Stimulated activated CD4-positive, alpha-beta T cell treated with anti-CD3 and anti-CD28 coated beads, Interleukin-4, amount 100 ng/mL, for 1 hour (primary cell): ENCODE measurements around the gene ATXN1.

Experiments
- DNase-seq: peaks from one replicate; pipeline ENCODE4 v3.0.0-alpha.2; 2020

Gene ATXN1

DNA sequence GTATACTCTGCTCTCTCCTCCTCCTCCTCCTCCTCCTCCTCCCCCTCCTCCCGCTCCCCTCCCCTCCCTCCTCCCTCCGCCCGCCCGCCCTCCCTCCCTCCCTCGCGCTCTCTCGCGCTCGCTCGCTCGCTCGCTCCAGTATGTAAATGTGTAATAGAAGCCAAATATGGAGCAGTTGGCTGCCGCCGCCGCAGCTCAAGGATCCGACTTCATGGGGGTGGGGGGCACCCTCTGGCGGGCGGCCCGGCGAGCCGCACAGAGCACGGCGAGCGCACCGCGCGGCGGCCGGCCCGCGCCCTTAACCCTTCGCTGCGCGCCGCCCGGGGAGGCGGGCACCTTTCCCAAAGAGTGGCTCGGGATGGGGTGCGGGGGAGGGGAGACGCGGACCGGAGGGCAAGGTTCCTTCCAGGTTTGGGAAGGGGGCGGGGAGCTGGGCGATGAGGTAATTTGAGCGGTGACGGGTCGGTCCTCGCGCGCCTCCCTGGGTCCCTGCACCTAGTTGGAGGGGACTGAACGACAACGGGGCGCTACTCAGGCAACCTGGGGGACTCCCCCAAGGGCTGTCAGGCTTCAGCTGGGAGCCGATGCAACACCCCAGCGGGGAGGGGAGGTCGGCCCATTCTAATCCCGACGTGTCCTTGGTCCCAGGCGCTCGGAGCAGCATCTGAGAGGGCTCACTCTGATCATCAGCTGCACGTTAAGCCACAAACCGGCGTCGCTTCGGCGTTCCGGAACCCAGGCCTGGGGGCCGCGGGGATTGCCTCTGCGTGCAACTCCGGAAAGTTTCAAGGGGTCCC is 409 bp upstream of the ATXN1 start:
- DNase-seq = peak; percentile 81

DNA sequence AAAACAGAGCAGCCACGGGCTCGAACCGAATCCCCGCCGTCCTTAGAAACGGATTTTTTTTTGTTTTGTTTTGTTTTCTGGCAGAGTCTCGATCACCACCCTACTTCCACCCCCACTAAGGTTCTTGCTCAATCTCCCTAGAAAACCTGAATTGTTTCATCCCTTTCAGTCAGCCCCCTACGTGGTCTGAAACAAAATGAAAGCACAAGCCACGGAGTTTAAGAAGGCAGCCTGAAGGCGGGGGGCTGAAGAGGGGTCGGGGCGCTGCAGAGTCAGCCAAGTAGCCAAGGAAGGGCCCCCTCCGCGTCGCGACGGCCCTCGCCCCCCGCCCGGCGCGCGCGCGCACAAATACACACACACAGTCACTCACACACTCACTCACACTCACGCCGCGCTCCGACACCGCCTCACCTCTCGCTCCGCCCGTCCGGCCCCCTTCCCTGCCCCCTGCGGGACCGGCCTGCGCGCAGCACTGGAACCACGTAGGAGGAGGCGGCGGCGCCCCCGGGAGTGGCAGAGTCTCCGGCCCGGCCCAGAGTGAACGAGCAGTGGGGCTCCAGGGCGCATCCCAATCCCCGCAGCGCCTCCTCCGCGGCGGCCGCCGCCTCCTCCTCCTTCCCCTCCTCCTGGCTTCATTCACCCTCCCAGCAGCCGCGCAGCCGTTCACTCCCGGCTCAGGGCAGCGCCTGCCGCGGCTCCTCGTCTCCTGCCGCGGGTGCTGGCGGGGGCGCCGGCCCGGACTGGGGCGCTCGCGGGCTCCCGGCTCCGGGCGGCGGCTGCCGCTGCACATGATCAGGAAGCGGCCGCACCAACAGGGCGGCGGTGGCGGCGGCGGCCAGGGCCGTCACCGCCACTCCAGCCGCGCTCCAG is 1.4 kb downstream of the ATXN1 start:
- peak; percentile 79 for DNase-seq

DNA sequence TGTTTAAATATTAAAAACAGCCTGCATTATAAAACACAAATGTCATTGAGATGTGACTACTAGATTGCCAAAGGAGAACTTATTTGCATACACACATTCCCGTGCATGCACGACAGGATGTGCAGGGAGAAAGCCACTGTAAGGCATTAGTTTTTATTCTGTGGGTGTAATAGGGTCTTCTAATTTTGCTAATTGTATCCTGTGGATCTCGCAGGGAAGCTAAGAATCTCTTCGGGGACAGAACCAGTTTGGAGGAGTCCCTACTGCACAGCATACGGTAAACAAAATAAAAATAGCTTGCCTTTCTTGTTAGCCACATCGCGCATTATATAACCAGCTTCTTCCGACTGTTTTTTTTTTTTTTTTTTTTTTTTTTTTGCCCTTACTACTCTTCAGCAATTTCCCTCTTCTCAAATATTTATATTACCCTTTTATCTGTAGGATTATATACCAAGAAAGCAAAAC is 2.0 kb downstream of the ATXN1 start:
- DNase-seq = no peak

DNA sequence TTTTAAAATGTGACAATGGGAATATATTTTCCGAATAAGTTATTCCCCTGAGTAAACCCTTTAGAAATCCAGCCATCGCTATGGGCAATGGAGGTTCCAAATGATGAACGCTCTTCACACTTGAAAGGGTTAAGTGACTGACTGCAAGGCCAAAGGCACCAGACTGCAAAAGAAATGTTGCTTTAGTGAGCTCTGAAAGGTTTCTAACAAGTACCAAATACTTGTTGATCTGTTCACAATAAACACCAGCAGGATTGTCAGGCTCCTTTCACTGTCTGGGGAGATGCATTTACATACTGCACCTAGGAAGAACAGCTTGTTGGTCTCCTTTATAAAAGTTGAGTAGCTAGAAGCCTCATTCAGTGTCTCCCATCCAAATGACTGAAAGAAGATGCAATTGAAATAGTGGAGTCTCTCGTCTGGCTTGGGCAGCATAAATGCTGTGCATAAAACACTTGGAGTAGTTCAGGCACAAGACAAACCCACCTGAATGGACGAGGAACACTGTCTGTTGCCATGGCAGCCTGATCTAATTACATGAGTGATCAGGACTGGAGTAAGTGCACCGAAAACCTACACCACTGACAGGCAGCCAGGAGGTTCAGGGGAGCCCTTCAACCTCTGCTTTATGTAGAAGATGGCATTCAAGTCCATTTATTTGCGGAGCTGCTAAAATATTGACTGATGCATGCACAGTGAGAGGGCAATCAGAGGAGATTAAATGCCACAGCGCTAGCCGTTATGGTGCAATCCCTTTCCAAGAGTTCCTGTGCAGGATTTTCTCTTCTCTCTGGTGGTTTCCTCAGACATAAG is 2.9 kb downstream of the ATXN1 start:
- no peak for DNase-seq

DNA sequence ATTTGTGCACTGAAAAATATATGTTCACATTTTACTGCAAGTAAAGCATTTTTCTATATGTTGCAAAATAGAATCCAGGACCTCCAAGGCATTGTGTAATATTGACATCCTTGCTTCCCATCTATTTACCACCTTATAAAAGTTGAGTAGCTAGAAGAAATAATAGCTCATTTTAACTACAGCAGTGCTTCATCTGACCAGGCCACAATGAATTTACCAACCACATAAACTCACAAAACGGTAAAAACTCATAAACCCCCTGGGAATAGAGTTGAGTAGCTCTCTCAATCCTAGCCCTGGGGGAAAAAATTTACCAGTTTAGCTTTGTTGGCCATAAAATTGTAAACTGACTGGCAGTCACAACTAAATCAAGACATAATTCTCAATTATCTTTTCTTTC is 3.9 kb downstream of the ATXN1 start:
- DNase-seq = no peak

DNA sequence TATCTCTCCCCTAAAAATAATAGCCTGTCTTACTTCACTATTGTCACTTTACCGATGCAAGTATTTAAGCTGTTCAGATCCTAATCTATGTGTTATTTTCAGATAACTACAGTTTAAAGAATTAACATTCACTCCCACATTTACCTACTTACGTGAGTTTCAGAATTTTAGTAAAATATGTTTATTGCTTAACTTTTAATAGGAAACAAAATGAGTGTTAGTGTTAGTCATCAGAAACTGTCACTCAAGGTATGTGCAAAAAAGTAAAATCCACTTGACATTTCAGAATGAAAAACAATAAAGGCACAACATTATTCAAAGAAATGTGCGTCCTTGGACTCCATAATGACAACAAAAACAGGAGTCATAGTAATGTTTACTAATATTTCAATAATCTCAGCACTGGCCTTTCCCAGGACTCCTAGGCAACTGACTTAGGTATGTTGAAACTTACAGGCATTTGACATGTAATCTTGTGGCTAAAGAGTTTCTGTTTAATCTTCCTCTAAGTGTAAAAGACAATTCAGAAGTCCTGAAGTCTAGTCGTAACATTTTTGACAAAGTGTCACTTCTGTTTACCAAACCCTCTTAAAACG is 4.5 kb downstream of the ATXN1 start:
- no peak for DNase-seq

DNA sequence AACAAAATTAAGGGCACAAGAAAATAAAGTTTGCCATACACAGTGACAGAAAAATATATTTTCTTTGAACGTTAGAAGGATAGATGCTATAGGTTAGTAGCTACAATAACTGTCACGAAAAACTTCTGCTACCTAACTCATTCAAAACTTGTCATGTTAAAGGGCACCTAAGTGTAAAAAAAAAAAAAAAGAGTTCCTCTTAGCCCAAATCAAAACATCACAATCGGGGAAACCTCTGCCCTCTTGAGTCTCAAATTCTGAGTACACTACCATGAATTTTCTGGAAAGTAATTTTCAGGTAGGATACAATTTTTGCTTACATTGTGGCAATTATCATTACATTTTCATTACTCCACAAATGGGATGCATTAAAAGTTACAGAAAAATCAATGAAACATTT is 5.7 kb downstream of the ATXN1 start:
- no peak for DNase-seq

DNA sequence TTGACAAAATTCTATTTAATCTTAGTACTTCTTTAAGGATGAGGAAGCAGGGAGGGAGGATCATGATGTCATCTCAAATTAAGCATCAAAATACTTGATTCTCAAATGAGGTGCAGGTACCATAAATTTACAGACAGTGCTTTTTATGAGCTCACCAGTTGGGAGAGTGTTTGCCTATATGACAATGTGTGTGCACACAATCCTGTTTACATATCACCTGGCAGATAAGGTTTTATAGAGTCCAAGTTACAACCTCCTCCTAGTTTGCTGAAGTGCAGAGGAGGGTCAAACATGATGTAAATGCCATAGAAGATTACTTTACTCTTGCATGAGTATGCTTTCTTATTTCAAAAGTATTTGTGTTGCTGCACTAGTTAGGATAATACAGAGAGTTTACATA is 6.4 kb downstream of the ATXN1 start:
- no peak for DNase-seq

DNA sequence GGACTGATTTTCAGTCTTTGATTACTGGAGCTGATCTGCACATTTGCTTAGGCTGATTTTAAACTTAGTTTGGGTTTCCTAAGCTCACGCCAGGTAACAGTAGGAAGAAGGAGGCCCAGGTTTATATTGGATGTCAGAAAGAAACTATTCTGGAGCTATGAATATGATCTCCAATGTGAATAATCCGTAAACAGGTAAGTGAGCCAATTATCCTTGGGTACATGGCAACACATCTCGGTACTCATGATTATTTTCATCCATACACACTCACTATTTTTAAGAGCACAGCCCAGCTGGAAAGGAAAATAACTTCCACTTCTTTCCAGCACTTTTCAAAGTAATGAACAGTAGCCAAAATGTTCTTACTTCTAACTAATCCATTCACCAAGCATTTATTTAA is 7.0 kb downstream of the ATXN1 start:
- DNase-seq = no peak

DNA sequence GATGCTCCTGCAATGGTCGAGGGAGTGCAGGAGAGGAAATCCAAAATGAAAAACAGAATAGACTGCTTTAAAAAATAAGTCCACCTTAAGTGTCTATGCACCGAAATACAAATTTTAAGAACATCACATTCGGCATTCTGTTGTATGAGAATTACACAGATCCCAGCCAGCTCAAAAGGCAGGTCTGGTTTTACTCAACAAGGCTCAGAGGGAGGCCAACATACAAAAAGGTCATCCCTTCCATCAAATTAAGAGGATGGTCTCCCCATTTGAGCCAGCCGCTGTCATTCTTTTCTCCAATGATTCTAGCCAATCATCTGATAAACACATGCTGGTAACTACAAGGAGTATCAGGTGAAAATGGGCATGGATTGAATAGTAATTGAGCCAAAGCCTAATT is 7.9 kb downstream of the ATXN1 start:
- DNase-seq = no peak

DNA sequence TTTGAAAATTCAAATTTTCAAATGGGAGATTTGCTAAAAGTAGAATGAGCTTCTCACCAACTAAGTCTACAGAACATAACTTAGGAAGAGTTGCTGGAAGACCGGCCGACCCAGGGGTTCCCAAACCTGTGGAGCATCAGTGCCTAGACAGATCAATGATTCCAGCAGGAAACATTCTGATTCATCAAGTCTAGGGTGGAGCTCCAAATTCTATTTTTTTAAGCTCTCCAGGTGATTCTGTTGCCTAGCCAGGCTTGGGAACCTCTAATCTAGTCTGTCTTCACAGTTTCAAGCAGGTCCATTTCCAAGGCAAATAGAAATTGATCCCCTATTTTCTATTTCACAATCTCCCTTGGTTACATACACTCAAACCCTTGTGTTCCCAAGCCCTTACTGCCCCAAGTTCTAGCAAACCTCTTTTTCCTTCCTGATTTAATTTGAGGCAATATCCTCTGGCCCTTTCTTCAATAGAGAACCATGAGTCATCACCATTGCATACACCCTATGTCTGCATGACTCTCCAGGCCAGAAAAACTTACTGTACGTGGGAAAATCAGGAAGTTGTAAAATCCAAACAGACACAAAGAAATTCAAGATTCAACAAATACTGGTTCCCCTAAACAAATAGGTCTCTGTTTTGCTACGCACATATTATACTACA is 8.9 kb downstream of the ATXN1 start:
- no peak for DNase-seq

DNA sequence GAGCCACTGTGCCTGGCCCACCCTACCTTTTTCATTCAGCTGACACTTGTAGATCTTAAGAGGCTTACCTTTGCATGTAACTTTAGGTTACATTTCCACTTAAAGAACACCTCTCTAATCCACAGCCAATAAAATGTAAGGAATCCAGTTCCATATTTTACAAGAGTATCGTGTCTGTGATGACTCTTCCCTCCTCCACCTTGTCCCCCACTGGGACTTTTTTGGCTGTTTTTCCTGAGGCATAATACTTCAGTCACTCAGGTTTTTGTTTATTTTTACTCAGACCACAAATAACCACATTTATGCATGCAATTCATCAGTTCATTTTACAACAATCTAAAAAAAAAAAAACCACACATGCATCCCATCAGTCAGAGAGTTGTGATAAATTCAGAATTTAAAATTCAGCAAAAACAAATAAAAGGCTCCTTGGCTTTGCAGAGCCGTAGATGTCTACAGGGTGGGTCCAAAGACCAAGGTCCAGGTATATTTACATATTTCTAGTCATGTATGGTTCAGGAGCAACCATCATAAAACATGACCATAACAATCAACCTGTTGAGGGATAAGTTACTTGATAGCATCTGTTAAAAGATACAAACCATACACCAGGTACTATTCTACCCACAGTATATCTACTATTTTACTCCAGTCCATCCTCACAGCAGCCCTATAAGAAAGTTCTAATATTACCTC is 9.9 kb downstream of the ATXN1 start:
- no peak for DNase-seq

DNA sequence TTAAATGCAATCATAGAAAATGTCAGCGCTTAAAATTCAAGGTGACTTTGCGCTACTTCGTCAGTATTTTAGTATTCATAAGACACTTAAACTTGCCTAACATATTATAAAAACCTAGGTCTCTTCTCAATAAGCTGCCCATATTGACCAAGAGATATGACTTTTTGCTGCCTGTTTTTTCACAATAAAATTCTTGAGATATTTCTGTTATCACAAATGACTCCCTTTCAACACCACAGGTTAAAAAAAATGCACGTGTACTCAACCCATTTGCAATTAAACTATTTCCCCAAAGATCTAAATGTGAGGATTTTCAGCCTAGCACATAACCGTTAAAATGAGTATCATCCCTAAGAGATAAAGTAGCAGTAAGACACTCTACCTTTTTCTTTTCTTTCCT is 10.7 kb downstream of the ATXN1 start:
- DNase-seq = no peak

DNA sequence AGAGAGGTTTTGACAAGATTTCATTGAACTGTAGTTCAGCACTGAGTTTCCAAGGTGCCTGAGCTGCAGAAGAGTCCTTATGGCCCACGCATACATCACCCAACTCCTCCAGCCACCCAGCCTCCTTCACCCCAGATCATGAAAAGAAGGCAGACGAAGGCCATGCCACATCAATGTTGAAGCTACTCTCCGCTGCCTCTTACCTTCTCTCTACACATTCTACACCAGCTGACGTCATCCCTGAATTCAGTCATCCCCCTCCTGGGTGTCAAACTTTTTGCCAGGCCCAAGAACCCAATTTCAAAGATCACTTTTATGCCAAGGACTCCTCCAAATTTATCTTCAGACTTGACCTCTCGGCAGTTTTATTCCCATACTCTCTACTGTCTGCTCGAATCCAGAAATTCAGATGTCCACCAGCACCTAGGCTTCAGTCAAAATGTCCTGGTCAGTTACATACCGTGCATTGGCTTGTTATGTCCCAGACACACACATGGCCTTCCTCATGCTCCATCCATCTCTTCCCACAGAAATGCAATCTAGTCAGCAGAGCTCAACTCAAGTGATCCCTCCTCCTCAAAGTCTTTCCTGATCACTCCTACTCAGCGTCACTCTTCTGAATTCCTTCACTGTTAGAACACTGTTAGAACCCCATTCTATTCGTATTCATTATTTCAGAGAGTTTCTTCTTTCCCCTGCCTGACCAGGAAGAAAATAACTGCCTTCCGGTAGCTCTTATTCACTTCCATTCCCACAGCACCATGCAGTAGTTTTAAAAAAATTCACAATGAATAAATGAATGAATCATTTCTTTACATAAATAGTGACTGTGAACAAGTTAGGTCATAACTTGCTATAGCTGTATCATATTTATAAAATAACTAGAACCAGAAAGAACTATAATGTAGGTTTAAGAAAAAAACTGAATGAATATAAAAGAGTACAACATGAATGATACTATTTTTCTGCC is 11.5 kb downstream of the ATXN1 start:
- no peak for DNase-seq

DNA sequence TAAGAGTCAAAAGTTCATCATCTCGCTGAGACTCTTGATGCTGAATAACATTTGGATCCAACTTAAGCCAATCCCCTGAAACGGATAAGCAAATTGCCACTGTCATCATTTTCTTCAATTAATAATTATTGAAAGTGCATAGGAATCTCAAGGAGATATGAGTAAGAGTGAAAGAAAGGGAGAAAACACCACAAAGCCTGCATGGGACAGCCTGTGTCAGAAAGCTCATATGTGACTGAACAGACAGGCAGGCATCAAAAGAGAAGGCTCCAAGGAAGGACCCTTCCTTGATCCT is 13.3 kb downstream of the ATXN1 start:
- DNase-seq = no peak

DNA sequence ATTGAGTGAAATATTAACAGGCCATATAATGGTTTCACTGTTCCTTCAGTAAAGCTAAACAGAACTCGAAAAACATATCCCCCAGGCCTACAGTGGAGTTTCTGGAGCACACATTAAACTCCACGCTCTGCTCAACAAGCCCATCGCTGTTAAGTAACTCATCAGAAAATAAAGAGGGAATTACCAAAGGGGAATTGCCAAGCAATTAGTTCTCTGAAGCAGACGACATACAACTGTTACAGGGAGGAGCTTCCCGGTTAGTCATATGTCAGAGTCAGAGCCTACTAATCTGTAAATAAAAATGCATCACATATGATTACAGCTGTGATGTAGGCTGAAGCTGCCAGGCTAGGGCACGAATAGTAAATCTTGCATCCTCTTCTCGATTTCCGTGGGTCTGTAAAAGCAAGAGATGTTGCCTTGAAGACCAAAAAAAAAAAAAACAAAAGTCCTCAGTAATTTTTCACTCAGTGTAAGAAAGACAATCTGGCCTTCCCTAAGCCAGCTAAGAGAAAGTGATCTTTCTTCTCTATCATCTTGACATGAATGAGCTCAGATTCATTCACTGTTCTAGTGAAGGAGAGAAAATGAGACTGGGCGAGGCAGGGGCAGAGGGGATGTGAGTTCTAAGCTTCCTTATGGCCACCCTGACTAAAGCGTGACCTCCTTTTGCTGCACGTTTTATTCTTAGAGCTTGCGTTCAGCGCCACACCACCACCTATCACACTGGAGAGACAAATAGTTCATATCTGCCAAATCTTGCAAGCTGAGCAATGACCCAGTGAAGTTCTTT is 13.8 kb downstream of the ATXN1 start:
- DNase-seq = no peak

DNA sequence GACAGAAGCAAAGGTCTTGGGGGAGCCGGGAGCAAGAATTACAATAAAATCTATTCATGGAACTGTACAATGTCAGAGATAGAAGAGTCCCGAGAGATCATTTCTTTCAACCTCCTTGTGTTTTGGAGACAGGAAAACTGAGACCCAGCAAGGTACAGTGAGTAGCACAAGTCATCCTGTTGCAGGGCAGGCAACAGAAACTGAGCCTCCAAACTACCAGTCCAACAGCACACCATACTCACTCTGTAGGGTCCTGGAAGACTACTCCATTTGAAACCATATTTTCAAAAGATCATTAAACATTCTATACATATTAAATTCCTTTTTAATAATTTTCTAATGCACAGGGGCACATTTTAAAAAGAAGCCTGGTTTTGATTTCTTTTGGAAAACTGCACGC is 14.4 kb downstream of the ATXN1 start:
- DNase-seq = no peak

DNA sequence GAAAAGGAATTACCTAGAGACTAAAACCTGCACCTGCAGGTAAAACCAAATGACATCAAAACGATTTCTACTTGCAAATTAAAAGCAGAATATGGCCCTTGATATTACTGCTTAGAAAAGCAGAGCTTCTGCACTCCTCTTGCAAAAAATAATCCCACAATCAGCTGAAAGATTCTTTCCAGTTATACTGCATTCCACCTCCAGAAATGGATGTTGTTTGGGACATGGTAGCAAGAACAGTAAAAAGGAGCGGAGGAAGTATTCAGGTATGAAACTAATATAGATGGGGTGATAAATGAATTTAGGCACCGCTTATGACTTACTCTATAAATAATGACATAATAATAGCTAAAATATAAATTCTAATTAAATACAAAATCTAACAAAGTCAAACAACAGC is 14.9 kb downstream of the ATXN1 start:
- no peak for DNase-seq

DNA sequence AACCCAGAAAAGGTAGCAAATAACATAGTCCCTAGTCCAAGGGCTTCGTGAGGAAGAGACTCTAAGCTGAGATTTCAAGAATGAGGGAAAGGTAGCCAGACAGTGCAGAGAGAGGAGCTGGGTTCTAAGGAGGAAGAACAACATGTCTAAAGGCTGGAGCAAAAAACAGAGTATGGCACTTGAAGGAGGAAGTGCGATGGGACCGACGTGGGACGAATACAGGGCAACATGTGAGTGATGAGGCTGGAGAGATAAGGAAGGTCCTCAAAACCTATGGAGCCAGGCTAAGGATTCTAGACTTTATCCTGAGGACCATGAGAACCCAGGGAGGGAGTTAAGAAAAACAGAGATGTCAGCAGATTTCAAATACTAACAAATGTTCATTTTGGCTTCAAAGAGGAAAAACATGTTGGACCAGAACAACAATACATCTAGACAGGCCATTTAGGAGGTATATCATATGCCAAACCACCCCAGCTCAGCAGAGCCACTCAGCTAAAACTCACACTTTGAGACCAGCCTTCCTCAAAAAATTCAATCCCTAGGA is 17.5 kb downstream of the ATXN1 start:
- DNase-seq = no peak

DNA sequence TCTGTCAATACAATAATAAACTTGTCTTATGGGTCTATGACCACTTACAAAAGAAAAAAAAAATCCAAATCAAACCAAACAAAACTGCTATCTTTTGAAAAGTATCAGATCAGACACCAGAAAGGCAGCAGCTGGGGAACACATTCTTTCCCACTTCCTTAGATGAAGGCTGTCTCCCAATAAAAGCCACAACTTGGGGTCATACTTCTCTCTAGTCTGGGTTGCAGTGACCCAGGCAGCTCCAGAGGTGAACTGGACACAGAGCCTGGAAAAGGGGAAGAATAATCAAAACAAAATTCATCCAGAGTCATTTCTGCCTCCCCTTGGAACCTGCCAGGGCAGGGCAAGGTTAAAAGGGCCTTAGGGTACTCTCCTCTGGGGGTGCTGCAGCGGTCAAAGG is 19.1 kb downstream of the ATXN1 start:
- no peak for DNase-seq
